GM19099 (cell line): ENCODE results near the gene TRIOBP.

ENCODE experiments used
- POLR2A ChIP-seq: IDR thresholded peaks from 3 replicates; pipeline ENCODE4 v1.6.1; 2011; ENCODE audit warnings: low read depth; ENCODE audit not compliant: insufficient read length; ENCODE audit errors: extremely low read depth

TRIOBP gene

GRCh38 chr22:37678372-37678771 is 18.5 kb upstream of the TRIOBP start:
- TF ChIP-seq POLR2A: no peak

DNA sequence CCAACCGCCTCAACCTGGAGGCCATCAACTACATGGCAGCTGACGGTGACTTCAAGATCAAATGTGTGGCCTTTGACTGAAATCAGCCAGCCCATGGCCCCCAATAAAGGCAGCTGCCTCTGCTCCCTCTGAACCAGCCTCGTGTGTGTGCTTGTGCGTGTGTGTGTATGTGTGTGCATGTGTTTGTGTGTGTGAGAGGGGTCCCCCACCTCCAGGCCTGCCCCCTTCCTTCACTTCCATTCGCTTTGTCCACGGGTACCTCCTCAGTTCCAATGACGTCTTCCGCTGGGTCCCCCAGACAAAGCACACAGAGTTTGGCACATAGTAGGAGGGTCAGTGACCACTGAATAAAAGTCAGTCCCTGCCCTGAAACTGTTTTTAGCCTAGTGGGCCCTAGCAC is 17.2 kb upstream of the TRIOBP start:
- no peak for TF ChIP-seq POLR2A

- no peak for TF ChIP-seq POLR2A
These were observed 16.5 kb upstream of the TRIOBP start for GRCh38 chr22:37680191-37680851.

DNA sequence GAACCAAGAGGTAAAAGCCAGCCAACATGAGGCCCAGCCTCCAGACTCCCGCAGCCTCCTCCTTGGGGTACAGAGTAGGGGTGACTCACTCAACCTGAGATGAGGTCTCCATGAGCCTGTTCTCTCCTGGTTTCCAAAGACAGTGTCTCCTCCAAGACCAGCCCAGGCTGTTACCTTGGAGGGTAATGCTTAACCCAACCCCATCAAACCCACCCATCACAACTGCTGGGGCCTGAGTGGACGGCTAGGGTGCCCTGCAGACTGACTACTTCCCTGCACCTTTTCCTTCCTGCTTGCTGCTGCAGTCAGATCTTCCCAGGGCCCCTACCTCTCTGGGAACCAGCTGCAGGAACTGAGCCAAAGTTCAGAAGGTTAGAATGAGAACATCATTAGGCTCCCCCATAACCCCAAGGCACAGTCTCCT is 15.8 kb upstream of the TRIOBP start:
- TF ChIP-seq POLR2A: no peak

- no peak for TF ChIP-seq POLR2A
These were observed 15.2 kb upstream of the TRIOBP start for GRCh38 chr22:37681556-37682049.

DNA sequence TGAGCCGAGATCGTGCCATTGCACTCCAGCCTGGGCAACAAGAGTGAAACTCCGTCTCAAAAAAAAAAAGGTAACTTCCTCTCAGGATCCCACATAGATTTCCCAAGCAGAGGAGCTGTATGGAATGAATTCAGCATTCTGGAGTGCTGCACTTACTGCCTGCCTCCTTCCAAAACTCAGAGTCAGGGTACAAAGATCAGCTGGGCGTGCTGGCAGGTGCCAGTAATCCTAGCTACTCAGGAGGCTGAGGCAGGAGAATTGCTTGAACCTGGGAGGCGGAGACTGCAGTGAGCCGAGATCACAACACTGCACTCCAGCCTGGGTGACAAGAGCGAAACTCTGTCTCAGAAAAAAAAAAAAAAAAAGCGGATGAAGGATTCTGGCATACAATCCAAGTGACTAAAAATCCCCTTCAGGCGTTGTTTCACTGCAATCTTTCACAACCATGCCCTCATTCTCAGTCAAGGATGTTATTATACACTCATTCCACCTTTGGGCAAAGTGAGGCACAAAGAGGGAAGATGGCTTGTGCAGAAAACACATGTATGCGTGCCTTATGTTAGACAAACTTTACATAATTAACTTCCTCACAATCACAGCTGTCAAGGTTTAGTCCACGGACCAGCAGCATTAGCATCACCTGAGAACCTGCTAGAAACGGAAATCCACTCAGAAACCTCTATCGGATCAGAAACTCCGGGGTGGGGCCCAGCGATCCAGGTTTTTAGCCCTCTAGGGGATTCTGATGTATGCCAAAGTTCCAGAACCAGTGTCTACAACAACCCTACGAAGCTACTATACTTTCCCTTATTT is 11.8 kb upstream of the TRIOBP start:
- no peak for TF ChIP-seq POLR2A

GRCh38 chr22:37686002-37686982 is 10.6 kb upstream of the TRIOBP start, which contains the start of gene NOL12:
Gene NOL12, plus strand, starts transcription at chr22:37686343. Its CDS starts 50 bp downstream, at chr22:37686393.
- peak; percentile 78 for TF ChIP-seq POLR2A

DNA sequence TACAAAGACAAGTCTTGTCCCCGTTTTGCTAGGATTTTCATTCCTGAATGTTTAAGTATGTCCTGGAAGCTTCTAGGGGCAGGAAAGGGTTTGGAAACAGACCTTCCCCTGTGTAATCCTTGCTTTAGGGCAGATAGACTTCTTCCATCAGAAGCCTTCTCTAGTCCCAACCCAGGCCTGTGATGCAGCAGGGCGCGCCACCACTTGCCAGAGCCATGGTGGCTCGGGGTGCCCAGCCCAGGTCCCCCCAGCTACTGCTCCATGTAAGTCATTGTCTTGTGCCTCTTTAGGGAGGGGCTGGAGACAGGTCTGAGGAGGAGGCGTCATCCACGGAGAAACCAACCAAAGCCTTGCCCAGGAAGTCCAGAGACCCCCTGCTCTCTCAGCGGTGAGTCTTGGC is 6.4 kb upstream of the TRIOBP start:
- TF ChIP-seq POLR2A: no peak

GRCh38 chr22:37690901-37691504 is 5.8 kb upstream of the TRIOBP start:
- no peak for TF ChIP-seq POLR2A

GRCh38 chr22:37692627-37693285 is 4.1 kb upstream of the TRIOBP start:
- TF ChIP-seq POLR2A: no peak

- TF ChIP-seq POLR2A: no peak
These were observed 639 bp downstream of the TRIOBP start for GRCh38 chr22:37697538-37697835.

GRCh38 chr22:37701141-37701786 is 4.4 kb downstream of the TRIOBP start:
- TF ChIP-seq POLR2A: no peak

DNA sequence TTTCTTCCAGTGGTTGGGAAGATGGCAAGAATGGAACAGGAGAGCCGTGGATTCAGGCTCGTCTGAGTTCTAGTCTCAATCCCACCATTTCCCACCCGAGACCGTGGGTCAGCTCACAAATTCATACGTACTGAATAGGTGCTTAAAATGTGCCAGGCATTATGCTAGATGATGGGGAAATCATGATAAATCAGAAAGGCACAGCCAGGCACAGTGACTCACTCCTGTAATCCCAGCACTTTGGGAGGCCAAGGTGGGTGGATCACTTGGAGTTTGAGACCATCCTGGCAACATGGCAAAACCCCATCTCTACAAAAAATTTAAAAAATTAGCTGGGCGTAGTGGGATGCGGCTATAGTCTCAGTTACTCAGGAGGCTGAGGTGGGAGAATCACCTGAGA is 7.1 kb downstream of the TRIOBP start:
- no peak for TF ChIP-seq POLR2A

DNA sequence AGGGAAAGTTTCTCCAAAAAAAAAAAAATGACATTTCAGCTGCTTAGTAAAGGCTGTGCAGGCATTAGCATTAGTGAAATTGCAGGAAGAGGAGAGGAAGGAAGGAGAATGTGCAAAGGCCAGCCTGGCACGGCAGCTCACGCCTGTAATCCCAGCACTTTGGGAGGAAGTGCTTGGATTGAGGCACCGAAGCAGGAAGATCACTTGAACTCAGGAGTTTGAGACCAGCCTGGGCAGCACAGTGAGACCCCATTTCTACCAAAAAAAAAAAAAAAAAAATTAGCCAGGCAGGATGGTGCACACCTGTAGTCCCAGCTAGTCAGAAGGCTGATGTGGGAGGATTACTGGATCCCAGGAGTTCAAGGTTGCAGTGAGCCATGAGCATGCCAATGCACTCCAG is 7.8 kb downstream of the TRIOBP start:
- TF ChIP-seq POLR2A: no peak
